ENCODE measurements around the gene PTBP2. TPM values are rescaled to one million over a fixed set of nuclear protein-coding genes. Genes with fewer than 3 reads are reported as not detected.
A peak's percentile ranks its signal among the peaks of the same experiment; 100 is the strongest.

Gene PTBP2
- total RNA-seq, 2 experiments from 2014 or later: 36.9 to 46.0 TPM

GRCh38 chr1:96722958-96723357, 1.4 kb downstream of the PTBP2 start:
- no peaks in the 10 kb centered on the region for H3K9me2 ChIP-seq (ENCODE audit: insufficient read depth, low read length)
- peaks cover 5% of the 10 kb centered on the region; the same call in 1 of the 2 replicates for H4K20me1 ChIP-seq (ENCODE audit: insufficient read depth, low read length)
- intact Hi-C loops (cut with micrococcal nuclease; ENCODE audit: unreplicated experiment): loop anchor here (2.0 to 10.0 kb wide), 2 partner anchors 1198 to 1488 kb away; partner anchors contain the start of genes DPYD and RWDD3
- CTCF ChIA-PET (ENCODE audit: unreplicated experiment): no interaction called here
- peaks cover 45% of the 10 kb centered on the region for H3K36me3 ChIP-seq (ENCODE audit: insufficient read depth, low read length)
- peak overlapping the region; percentile 82 for H3K4me3 ChIP-seq (ENCODE audit: low read depth, low read length, poor library complexity, severe bottlenecking)
- H3K9me3 ChIP-seq (ENCODE audit: low read length): no peaks in the 10 kb centered on the region; the same call in 1 of the 2 replicates
- DNase-seq (ENCODE audit: low spot score): no peak
- peaks cover 19% of the 10 kb centered on the region for H3K4me1 ChIP-seq (ENCODE audit: insufficient read depth, low read length, poor library complexity, severe bottlenecking)
- TF ChIP-seq, protein P1, sequence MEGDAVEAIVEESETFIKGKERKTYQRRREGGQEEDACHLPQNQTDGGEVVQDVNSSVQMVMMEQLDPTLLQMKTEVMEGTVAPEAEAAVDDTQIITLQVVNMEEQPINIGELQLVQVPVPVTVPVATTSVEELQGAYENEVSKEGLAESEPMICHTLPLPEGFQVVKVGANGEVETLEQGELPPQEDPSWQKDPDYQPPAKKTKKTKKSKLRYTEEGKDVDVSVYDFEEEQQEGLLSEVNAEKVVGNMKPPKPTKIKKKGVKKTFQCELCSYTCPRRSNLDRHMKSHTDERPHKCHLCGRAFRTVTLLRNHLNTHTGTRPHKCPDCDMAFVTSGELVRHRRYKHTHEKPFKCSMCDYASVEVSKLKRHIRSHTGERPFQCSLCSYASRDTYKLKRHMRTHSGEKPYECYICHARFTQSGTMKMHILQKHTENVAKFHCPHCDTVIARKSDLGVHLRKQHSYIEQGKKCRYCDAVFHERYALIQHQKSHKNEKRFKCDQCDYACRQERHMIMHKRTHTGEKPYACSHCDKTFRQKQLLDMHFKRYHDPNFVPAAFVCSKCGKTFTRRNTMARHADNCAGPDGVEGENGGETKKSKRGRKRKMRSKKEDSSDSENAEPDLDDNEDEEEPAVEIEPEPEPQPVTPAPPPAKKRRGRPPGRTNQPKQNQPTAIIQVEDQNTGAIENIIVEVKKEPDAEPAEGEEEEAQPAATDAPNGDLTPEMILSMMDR (conservative IDR thresholded peaks at IDR 0.05; ENCODE audit: low read length): no peak
- peak overlapping the region; percentile 97 for H3K4me2 ChIP-seq (ENCODE audit: low read length)
- peak overlapping the region; percentile 63 for H3K27ac ChIP-seq (ENCODE audit: low read depth, low read length, poor library complexity, severe bottlenecking)
- H2AFZ ChIP-seq (ENCODE audit: low read length): peak overlapping the region; percentile 96; the same call in 1 of the 2 replicates
- H3K79me2 ChIP-seq (ENCODE audit: insufficient read depth, low read depth, low read length): peaks cover 47% of the 10 kb centered on the region
- BruUV-seq (replicated peaks): no TSS peak
- POLR2A ChIA-PET: interaction anchor here (0.7 to 1.0 kb wide), 3 partner anchors 11 to 201 kb away, joined by 3 to 4 read pairs (median 3); no protein-coding TSS in a partner anchor

DNA sequence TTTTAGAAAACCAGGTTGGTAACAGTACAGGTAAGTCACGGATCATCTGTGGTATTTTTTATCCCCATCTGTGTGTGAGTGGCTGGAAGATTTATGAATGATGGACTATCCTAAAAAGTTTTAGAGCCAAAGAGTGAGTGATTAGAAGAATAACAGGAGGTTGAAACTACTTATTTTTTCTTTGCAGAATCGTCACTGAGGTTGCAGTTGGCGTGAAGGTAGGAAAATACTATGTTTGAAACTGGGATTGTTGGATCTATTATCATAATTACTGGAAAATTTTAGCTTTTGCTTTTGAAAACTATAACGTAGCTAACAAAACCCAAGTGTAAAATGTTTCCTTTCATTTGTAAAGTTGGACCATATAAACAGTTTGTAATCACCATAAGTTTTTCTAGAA, 1.8 kb downstream of the PTBP2 start:
- Histone ChIP-seq H3K4me1 (ENCODE audit: insufficient read depth, low read length, poor library complexity, severe bottlenecking) (peaks cover 19% of the 10 kb centered on the region), H3K36me3 (ENCODE audit: insufficient read depth, low read length) (peaks cover 49% of the 10 kb centered on the region), H4K20me1 (ENCODE audit: insufficient read depth, low read length) (peaks cover 5% of the 10 kb centered on the region; the same call in 1 of the 2 replicates), H3K9me3 (ENCODE audit: low read length) (no peaks in the 10 kb centered on the region; the same call in 1 of the 2 replicates), H2AFZ (ENCODE audit: low read length) (no peak overlapping the region), H3K4me2 (ENCODE audit: low read length) (peak overlapping the region; percentile 97), H3K9me2 (ENCODE audit: insufficient read depth, low read length) (no peaks in the 10 kb centered on the region), H3K27ac (ENCODE audit: low read depth, low read length, poor library complexity, severe bottlenecking) (peak overlapping the region; percentile 63), H3K79me2 (ENCODE audit: insufficient read depth, low read depth, low read length) (peaks cover 51% of the 10 kb centered on the region), H3K4me3 (ENCODE audit: low read depth, low read length, poor library complexity, severe bottlenecking) (peak overlapping the region; percentile 82)
- no peak for DNase-seq (ENCODE audit: low spot score)
- TF ChIP-seq, protein P1 (conservative IDR thresholded peaks at IDR 0.05; ENCODE audit: low read length): no peak
- no peak for TF ChIP-seq EZH2phosphoT487 (IDR thresholded peaks at IDR 0.05; ENCODE audit: borderline replicate concordance, low read depth, low read length)
- intact Hi-C loops (cut with micrococcal nuclease; ENCODE audit: unreplicated experiment): loop anchor here (2.0 to 10.0 kb wide), 2 partner anchors 1197 to 1489 kb away; partner anchors contain the start of genes DPYD and RWDD3
- CTCF ChIA-PET (ENCODE audit: unreplicated experiment): no interaction called here
- POLR2A ChIA-PET: interaction anchor here (1.0 kb wide), 2 partner anchors 27 to 52 kb away, joined by 3 read pairs; no protein-coding TSS in a partner anchor
- BruUV-seq (replicated peaks): no TSS peak

- BruUV-seq (replicated peaks): no TSS peak
- peaks cover 57% of the 10 kb centered on the region for H3K79me2 ChIP-seq (ENCODE audit: insufficient read depth, low read depth, low read length)
- CTCF ChIA-PET (ENCODE audit: unreplicated experiment): no interaction called here
These were observed 2.4 kb downstream of the PTBP2 start for GRCh38 chr1:96723936-96724335.

More at GRCh38 chr1:96723936-96724335, 2.4 kb downstream of the PTBP2 start:
- no peak for DNase-seq (ENCODE audit: low spot score)
- Histone ChIP-seq H3K4me3 (ENCODE audit: low read depth, low read length, poor library complexity, severe bottlenecking) (peak overlapping the region; percentile 82), H3K4me2 (ENCODE audit: low read length) (peak overlapping the region; percentile 97), H4K20me1 (ENCODE audit: insufficient read depth, low read length) (peaks cover 5% of the 10 kb centered on the region; the same call in 1 of the 2 replicates), H3K9me2 (ENCODE audit: insufficient read depth, low read length) (no peaks in the 10 kb centered on the region), H2AFZ (ENCODE audit: low read length) (no peak overlapping the region), H3K36me3 (ENCODE audit: insufficient read depth, low read length) (peaks cover 55% of the 10 kb centered on the region), H3K9me3 (ENCODE audit: low read length) (no peaks in the 10 kb centered on the region; the same call in 1 of the 2 replicates), H3K4me1 (ENCODE audit: insufficient read depth, low read length, poor library complexity, severe bottlenecking) (peaks cover 19% of the 10 kb centered on the region), H3K27ac (ENCODE audit: low read depth, low read length, poor library complexity, severe bottlenecking) (no peak overlapping the region)
- POLR2A ChIA-PET: interaction anchor here (1.0 kb wide), 2 partner anchors 27 to 51 kb away, joined by 3 read pairs; no protein-coding TSS in a partner anchor
- intact Hi-C loops (cut with micrococcal nuclease; ENCODE audit: unreplicated experiment): loop anchor here (2.0 to 10.0 kb wide), 2 partner anchors 1197 to 1489 kb away; partner anchors contain the start of genes DPYD and RWDD3
- no peak for TF ChIP-seq EZH2phosphoT487 (IDR thresholded peaks at IDR 0.05; ENCODE audit: borderline replicate concordance, low read depth, low read length)
- TF ChIP-seq, protein P1 (conservative IDR thresholded peaks at IDR 0.05; ENCODE audit: low read length): no peak
